NOMO-1 treated with dmso at 0.1 percent for 144 hours (cell line): Measurements from ENCODE around the gene TMEM131L.

ENCODE experiments used
- DNase-seq: peaks from one replicate; lab custom pipeline; 2025; ENCODE audit not compliant: unreplicated experiment; lab: John Stamatoyannopoulos, UW

TMEM131L gene

GRCh38 chr4:153474251-153474650, 8.1 kb downstream of the TMEM131L start:
- DNase-seq = no peak

DNA sequence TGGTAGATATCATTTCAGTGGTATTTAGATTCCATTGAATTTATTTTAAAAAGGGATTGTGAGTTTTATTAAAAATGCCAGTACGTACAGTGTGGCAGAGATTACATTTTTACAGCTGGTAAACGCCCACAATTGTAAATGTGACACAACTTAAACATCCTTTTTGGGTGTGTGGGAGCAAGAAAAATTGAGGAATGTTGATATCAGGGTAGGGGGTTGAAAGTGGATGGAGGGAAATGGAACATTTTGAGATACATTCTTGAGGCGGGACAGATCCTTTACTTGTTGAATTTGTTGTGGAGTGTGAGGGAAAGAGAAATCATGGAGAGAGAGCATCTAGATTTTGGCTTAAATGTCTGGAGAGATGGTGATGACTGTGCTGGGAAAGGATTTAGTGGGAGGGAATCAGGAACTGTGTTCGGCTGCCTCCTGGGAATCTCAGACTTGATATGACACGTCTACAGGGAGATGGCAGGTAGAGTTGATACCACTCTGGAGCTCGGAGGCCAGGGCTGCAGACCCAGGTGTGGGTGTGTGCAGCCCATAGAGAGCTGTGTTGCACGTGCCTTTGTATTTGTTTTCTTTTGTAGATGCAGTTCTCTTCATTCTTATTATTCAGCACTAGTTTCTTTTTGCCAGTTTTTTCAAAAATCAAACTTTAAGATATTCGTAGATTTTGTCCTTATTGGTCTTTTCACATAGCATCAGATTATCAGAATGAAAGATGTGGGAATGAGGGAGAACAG, 10.8 kb downstream of the TMEM131L start:
- no peak for DNase-seq

DNA sequence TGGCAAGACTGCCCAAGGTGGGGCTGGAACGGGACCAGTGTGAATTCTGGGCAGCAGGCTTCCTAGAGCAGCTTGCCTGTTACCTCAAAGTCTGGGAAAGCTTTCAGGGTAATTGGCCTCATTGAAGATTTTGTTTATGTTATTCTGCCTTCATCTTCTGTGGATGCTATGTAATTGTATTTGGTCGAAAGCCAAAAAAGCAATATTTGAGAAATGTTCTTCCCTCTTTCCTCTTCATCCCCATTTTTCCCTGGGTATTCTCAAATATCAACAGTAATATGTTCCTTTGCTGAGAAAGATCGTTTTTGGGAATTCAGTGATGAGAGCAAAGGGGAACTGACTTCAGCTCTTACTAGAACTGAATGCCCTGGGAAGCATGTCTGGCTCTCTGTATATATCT, 12.9 kb downstream of the TMEM131L start:
- DNase-seq = no peak

DNA sequence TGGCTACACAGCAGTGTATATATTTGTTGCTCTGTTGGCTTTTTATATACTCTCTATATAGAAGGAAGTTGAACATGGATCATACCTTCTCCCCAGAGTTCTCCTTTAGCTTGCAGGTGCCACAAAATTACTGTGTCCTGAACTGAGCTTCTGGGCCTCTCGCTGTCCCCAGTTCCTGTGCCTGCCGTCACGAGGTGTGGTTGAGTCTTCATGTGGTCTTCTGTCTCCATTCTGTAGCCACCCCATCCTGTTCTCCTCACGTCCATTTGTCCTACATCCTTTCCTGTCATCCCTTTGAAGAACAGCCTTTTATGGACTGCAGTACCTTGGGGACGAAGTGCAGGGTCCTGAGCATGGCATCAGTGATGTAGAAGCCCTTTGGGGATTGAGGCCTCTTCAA, 14.5 kb downstream of the TMEM131L start:
- no peak for DNase-seq

GRCh38 chr4:153481478-153481877, 15.3 kb downstream of the TMEM131L start:
- no peak for DNase-seq

- no peak for DNase-seq
Measured at GRCh38 chr4:153483432-153484418, 17.6 kb downstream of the TMEM131L start.

DNA sequence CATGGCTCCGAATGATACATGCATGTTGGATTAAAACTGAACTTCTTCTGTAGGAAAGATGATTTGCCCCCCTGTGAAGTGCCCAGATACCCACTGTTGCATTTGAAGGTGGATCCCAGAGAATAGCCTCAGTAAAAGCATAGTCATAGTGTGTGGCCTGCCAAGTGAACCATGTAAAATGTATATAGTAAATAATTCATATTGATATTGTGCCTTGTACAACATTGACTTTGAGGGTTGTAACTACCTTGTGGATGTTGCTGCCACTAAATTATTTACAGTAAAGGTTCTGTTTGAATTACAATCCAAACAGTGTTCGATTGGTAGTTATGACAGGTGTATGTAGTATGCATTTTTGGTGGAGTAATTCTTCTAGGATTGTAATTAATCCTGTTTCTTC, 19.2 kb downstream of the TMEM131L start:
- no peak for DNase-seq

DNA sequence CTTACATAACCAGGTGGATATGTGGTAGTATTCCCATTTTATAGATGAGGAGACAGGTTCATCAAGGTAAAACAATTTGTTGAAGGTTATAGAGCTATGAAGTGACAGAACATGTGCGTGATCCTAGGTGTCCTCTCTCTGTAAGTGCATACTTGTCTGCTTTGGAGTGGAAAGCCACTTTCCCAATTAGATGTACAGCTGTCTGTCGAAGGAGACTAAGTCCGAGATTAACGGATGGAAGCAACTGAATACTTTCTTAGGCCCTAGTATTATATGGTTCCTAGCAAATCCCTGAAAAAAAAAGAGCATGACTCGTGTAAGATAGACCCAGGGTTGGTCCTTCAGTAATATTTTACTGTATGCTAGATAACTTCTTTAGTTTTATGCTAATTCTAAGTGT, 19.7 kb downstream of the TMEM131L start:
- no peak for DNase-seq

DNA sequence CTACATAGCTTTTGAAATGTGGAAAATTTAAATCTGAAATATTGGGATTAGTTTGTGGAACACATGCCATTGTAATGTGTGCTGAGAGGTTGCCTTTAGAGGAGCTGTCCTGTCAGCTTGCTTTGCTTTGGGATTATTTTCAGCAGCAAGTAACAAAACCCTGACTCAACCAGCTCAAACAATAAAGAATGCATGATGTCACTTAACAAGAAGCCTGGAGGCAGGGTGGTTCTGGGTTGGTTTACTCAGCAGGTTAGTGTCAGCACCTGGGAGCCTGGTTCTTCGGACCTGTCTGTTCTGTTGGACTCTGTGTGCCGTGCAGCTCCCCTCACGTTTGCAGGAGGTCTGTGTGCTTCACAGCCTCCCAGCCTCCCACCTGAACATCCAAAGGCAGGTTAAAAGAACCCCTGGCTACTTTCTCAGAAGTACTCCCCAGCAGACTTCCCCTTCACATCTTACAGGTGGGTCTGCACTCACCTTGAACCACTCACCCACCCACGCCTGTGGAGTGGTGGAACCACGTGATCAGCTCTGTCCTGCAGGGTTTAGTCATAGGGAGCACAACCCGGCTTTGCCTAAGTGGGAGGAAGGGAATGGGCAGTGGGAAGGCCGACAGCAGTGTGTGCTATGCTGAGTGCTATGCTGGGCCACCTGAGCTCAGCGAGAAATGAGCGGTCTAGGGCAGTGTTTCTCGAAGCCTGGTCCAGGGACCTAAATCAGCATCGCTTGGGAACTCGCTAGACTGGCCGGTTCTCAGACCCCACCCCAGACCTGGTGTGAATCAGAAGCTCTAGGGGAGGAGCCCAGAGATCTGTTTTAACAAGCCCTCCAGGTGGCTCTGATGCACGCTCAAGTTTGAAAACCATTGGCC, 20.4 kb downstream of the TMEM131L start:
- no peak for DNase-seq

DNA sequence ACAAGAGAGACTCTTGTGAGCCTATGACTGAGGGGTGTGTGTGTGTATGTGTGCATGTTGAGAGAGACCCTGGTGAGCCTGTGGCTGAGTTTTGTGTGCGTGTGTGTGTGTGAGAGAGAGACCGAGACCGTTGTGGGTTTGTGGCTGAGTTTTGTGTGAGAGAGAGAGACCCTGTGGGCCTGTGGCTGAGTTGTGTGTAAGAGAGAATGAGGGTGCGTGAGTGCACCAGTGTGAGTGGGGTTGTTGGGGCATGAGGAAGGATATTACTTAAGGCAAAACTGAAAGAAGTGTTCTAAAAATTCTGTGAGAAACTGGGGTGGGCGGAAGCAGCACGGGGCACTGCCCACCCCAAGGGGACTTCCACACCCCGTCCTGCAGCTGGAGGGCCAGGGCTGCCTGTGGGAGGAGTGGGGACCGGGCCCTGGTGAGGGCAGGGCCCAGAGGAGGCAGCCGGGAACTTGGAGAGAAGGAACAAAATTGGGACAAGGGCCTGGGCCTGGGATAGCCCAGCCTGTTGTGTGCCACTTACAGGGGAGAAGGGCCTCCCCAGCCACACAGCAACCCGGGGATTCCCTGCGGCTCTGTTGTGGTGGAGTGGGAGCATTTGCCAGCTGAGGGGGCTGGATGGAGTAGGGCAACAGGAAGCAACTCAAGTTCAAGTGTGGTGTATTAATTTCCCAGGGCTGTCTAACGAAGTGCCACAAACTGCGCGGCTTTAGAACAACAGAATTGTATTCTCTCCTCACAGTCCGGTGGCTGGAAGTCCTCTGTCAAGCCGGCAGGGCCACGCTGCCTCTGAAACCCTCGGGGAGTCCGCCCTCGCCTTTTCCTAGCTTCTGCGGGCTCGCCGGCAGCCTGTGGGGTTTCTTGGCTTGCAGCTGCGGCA, 22.1 kb downstream of the TMEM131L start:
- DNase-seq = peak; percentile 28

- no peak for DNase-seq
Measured at GRCh38 chr4:153489856-153490558, 23.8 kb downstream of the TMEM131L start.

GRCh38 chr4:153490985-153491483, 24.9 kb downstream of the TMEM131L start:
- DNase-seq = no peak

DNA sequence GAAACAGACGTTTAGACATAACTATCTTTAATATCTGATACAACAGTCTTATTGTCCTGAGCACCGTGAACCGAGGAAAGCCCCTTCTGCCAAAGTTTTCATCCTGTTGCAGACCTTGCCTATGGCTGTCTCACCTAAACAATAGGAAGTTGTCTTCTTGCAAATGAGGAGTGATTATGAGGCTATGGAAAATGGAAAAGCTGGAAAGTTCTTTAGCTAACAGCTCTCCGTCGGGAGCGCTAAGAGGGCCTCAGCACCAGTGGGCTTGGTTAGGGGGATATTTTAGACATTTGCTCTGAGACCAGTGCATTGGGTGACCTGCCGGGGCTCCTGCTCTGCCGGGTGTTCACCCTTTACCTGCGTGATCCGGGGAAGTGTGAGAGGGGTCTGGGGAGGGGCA, 28.4 kb downstream of the TMEM131L start:
- no peak for DNase-seq

GRCh38 chr4:153495480-153496193, 29.5 kb downstream of the TMEM131L start:
- no peak for DNase-seq

- DNase-seq = no peak
Measured at GRCh38 chr4:153497091-153497531, 31.0 kb downstream of the TMEM131L start.

DNA sequence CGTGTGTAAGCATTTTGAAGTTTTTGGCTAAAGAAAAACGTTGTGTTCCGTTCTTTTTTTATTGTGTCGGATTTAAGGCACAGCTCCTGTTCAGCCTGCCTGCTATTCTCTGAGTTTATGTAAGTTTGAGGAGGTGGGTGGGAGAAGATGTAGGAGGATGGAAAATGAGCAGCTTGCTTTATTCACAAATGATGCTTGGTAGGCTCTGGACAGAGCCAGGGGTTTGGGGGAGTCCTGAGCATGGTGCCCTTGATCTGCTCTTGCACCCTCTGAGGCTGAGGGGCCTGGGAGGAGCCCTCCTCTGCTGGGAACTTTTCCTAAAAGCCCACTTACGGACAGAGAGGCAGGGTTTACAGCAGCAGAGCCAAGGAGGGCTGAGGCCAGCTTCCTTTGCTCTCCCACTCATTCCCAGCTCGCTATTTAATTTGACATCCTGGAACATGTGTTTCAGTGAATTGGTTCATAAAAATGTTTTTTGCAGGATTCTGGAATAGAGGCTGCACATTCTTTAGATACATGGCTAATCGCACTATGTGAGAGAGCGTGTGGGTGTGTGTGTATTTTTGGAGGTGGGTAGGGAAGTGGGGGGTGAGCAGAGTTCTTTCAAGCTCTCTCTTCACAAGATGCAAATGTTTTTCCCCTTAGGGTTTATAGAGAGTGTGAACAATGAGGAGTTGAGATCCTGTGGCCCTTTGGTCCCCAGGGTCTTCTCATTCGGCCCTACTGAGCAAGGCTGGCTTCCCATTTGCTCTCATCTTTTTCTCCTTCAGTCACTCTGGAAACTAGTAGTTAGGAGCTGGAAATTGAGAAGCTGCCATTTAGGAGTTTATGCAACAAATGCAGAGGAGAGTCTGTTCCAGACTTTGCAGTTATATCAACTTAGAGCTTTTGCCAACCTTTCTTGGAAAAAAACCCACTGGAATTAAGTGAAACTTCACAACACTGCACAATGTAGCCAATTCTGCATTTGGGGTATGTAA, 32.1 kb downstream of the TMEM131L start:
- DNase-seq = no peak

DNA sequence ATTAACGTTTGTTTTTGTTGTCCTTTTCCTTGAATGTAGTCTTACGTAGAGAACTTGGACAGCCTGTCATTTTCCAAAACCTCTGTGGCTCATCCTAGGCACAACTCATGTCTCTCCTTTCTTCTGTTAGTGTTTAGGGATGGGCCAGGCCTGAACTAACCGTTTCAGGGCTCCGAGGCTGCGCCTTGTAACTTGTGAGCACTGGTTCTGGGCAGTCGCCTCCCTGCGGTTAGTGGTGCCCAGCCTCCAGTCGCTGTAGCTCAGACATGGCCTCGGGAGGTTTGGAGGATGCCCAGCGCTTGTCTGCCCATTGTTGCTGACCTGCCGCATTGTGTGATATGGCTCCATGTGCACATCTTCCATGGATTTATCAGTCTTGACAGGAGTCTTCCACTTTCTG, 32.8 kb downstream of the TMEM131L start:
- DNase-seq = no peak
